GM18870 (cell line): ENCODE measurements around the gene IRF8.

ENCODE experiments used
- ATAC-seq: cut with Tn5 transposase; IDR thresholded peaks from one replicate; pipeline ENCODE4 v1.9.1; 2021; ENCODE audit warnings: moderate library complexity; ENCODE audit not compliant: unreplicated experiment

IRF8 gene

GRCh38 chr16:85954927-85955519 lies 56.1 kb downstream of the IRF8 start:
- no peak for ATAC-seq

GRCh38 chr16:85955566-85955965 lies 56.6 kb downstream of the IRF8 start:
- no peak for ATAC-seq

GRCh38 chr16:85956426-85956825 lies 57.5 kb downstream of the IRF8 start:
- no peak for ATAC-seq

GRCh38 chr16:85958731-85959130 lies 59.8 kb downstream of the IRF8 start:
- no peak for ATAC-seq

GRCh38 chr16:85959686-85960085 lies 60.7 kb downstream of the IRF8 start:
- ATAC-seq = no peak

- no peak for ATAC-seq
Observed at GRCh38 chr16:85960486-85961046, 61.6 kb downstream of the IRF8 start.

- ATAC-seq = no peak
Observed at GRCh38 chr16:85961988-85962915, 63.3 kb downstream of the IRF8 start.

- ATAC-seq = no peak
Observed at GRCh38 chr16:85963753-85964285, 64.9 kb downstream of the IRF8 start.

GRCh38 chr16:85965125-85965524 lies 66.2 kb downstream of the IRF8 start:
- ATAC-seq = no peak

GRCh38 chr16:85967111-85967510 lies 68.1 kb downstream of the IRF8 start:
- no peak for ATAC-seq

GRCh38 chr16:85968041-85968920 lies 69.3 kb downstream of the IRF8 start:
- ATAC-seq = no peak

- no peak for ATAC-seq
Observed at GRCh38 chr16:85969159-85969558, 70.2 kb downstream of the IRF8 start.

GRCh38 chr16:85969591-85969990 lies 70.6 kb downstream of the IRF8 start:
- no peak for ATAC-seq

- ATAC-seq = no peak
Observed at GRCh38 chr16:85970016-85970733, 71.2 kb downstream of the IRF8 start.

GRCh38 chr16:85970738-85971137 lies 71.8 kb downstream of the IRF8 start:
- ATAC-seq = no peak
